Sigmoid colon (tissue), 3 donors: ENCODE results near the gene MED31.

Source experiments
- CTCF ChIP-seq, 4 experiments: fragments of 450-650 bp in 3 of 4; fragments of 200-600 bp in 1 of 4; IDR thresholded peaks; one replicate each; pipeline ENCODE4 v1.5.1; 2016 to 2019; ENCODE audit warnings: antibody characterized with exemption in 4 of 4, mild to moderate bottlenecking in 3 of 4, moderate library complexity in 2 of 4
- POLR2A ChIP-seq, 2 donors: fragments of 450-650 bp; IDR thresholded peaks; one replicate each; pipeline ENCODE4 v1.6.1; 2016; ENCODE audit warnings: antibody characterized with exemption in 2 of 2, mild to moderate bottlenecking in 2 of 2, moderate library complexity in 2 of 2

DNA sequence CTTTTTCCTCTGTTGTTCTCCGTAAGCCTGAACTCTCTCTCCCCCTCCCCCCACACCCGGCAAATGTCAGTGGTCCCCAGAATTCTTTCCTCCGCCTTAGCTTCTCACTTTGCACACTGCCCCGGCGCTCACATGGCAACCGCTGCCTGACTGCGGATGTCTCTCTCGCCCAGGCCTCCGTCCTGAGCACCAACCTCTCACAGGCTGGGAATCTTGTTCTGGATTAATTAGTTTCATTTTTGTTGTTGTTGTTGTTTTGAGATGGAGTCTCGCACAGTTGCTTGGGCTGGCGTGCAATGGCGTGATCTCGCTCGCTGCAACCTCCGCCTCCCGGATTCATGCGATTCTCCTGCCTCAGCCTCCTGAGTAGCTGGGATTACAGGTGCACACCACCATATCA is 16.8 kb upstream of the MED31 start:
- TF ChIP-seq POLR2A (IDR thresholded peaks at IDR 0.05): no peak
- TF ChIP-seq CTCF (IDR thresholded peaks at IDR 0.05): no peak
